HepG2 (cell line): ENCODE results near the gene RBP5. TPM values are rescaled to one million over a fixed set of nuclear protein-coding genes. Genes with fewer than 3 reads are reported as not detected.

Experiments
- AGO1 ChIP-seq: fragments of 200-400 bp; formaldehyde crosslinking; IDR thresholded peaks from 2 replicates; pipeline ENCODE4 v1.6.1; 2017; ENCODE audit warnings: mild to moderate bottlenecking, low read depth, low read length, moderate library complexity; ENCODE audit not compliant: poor library complexity, severe bottlenecking
- ARHGAP35 ChIP-seq: sonication (generic); formaldehyde crosslinking; IDR thresholded peaks from 2 replicates; pipeline ENCODE4 v1.9.0; 2022; ENCODE audit warnings: mild to moderate bottlenecking, inconsistent platforms, moderate library complexity, missing genetic modification reagents, borderline replicate concordance
- BCL3 ChIP-seq: sonication (generic); formaldehyde crosslinking; IDR thresholded peaks from 2 replicates; pipeline ENCODE4 v1.5.1; 2020; ENCODE audit warnings: mild to moderate bottlenecking, missing genetic modification reagents, moderate library complexity
- DMTF1 ChIP-seq: sonication (generic); formaldehyde crosslinking; IDR thresholded peaks from 2 replicates; pipeline ENCODE4 v1.4.0; 2020; ENCODE audit warnings: mild to moderate bottlenecking, missing genetic modification reagents
- EED ChIP-seq: sonication (generic); formaldehyde crosslinking; IDR thresholded peaks from 2 replicates; pipeline ENCODE4 v1.5.0; 2020; ENCODE audit warnings: mild to moderate bottlenecking, missing genetic modification reagents
- FUBP1 ChIP-seq: sonication (generic); formaldehyde crosslinking; IDR thresholded peaks from 2 replicates; pipeline ENCODE4 v1.5.1; 2020; ENCODE audit warnings: missing genetic modification reagents, mild to moderate bottlenecking, borderline replicate concordance
- HBP1 ChIP-seq: IDR thresholded peaks from 2 replicates; pipeline ENCODE4 v1.6.1; 2016; ENCODE audit warnings: low read depth, control low read depth
- HES4 ChIP-seq: sonication (generic); formaldehyde crosslinking; IDR thresholded peaks from 2 replicates; pipeline ENCODE4 v1.9.0; 2021; ENCODE audit warnings: mild to moderate bottlenecking, missing genetic modification reagents, borderline replicate concordance
- IKZF1 ChIP-seq: fragments of 450-650 bp; IDR thresholded peaks from 2 replicates; pipeline ENCODE4 v1.7.1; 2016
- PLRG1 ChIP-seq: fragments of 450-650 bp; conservative IDR thresholded peaks from 2 replicates; pipeline ENCODE4 v1.6.1; 2016
- SALL1 ChIP-seq: sonication (generic); formaldehyde crosslinking; IDR thresholded peaks from 2 replicates; pipeline ENCODE4 v1.8.0; 2022; ENCODE audit warnings: mild to moderate bottlenecking, missing genetic modification reagents
- SAP130 ChIP-seq: IDR thresholded peaks from 2 replicates; pipeline ENCODE4 v1.6.1; 2016; ENCODE audit warnings: low read depth
- SIX4 ChIP-seq: sonication (generic); formaldehyde crosslinking; IDR thresholded peaks from 2 replicates; pipeline ENCODE4 v1.4.0; 2020; ENCODE audit warnings: missing genetic modification reagents
- TERF1 ChIP-seq: sonication (generic); formaldehyde crosslinking; IDR thresholded peaks from 2 replicates; pipeline ENCODE4 v1.8.0; 2022; ENCODE audit warnings: mild to moderate bottlenecking, missing genetic modification reagents, moderate library complexity
- TOE1 ChIP-seq: sonication (generic); formaldehyde crosslinking; IDR thresholded peaks from 2 replicates; pipeline ENCODE4 v1.4.0; 2020; ENCODE audit warnings: mild to moderate bottlenecking, missing genetic modification reagents
- ZFP36L1 ChIP-seq: sonication (generic); formaldehyde crosslinking; IDR thresholded peaks from 2 replicates; pipeline ENCODE4 v1.8.0; 2022; ENCODE audit warnings: mild to moderate bottlenecking, missing genetic modification reagents, moderate library complexity
- ZNF576 ChIP-seq: sonication (generic); formaldehyde crosslinking; IDR thresholded peaks from 2 replicates; pipeline ENCODE4 v1.4.0; 2020; ENCODE audit warnings: mild to moderate bottlenecking, missing genetic modification reagents
- ZNF589 ChIP-seq: sonication (generic); formaldehyde crosslinking; conservative IDR thresholded peaks from 2 replicates; pipeline ENCODE4 v1.8.0; 2022; ENCODE audit warnings: mild to moderate bottlenecking, moderate library complexity, missing genetic modification reagents
- ZNF747 ChIP-seq: sonication (generic); formaldehyde crosslinking; IDR thresholded peaks from 2 replicates; pipeline ENCODE4 v1.8.1; 2023; ENCODE audit warnings: missing genetic modification reagents, mild to moderate bottlenecking, borderline replicate concordance
- ZNF781 ChIP-seq: sonication (generic); formaldehyde crosslinking; IDR thresholded peaks from 2 replicates; pipeline ENCODE4 v1.5.1; 2020; ENCODE audit warnings: borderline replicate concordance, mild to moderate bottlenecking, missing genetic modification reagents; ENCODE audit errors: not compliant biosample characterization
- ZSCAN29 ChIP-seq: sonication (generic); formaldehyde crosslinking; conservative IDR thresholded peaks from 2 replicates; pipeline ENCODE4 v1.4.0; 2020; ENCODE audit warnings: mild to moderate bottlenecking, missing genetic modification reagents
- polyA plus RNA-seq, 8 experiments: library from polyadenylated mRNA; depleted of rRNA in 3 of 8; stranded (reverse) in 7 of 8; unstranded in 1 of 8; fragments of >200 nt; fragmentation: Illumina TruSeq in 4 of 8; extraction: Trizol in 4 of 8; gene quantifications; 2 replicates each; pipeline versions ENCODE4 v1.2.1 to v1.2.3, GENCODE V29; 2011 to 2016; ENCODE audit warnings: low read depth in 4 of 8, missing spikeins in 1 of 8, mixed read lengths in 1 of 8; ENCODE audit not compliant: insufficient read depth in 1 of 8
- total RNA-seq, 5 experiments: library from RNA; depleted of rRNA; stranded (reverse); fragments of >200 nt; fragmentation: Illumina TruSeq; extraction: Trizol; gene quantifications; 2 replicates each; pipeline ENCODE4 v1.2.3, GENCODE V29; 2016; ENCODE audit warnings: low read depth in 1 of 5

RBP5 gene
- total and polyA plus RNA-seq, 2 of the 13 experiments (the other 11 are each of a cell fraction or from before 2014, with no cell fraction given), result 13.8 to 19.8 TPM

- TF ChIP-seq PLRG1 (no peak), SAP130 (CRISPR knock-in tag) (peak; percentile 71), EED (CRISPR knock-in tag) (no peak), HBP1 (peak; percentile 47; the same call in 1 of the 2 replicates), AGO1 (peak; percentile 66), ZNF589 (no peak), TOE1 (no peak), FUBP1 (CRISPR knock-in tag) (no peak), DMTF1 (CRISPR knock-in tag) (no peak), ZFP36L1 (CRISPR knock-in tag) (no peak), ZNF747 (CRISPR knock-in tag) (no peak), HES4 (0 out of 2 replicates have a peak, but pooled peaks have one; percentile 45), TERF1 (CRISPR knock-in tag) (no peak), SALL1 (CRISPR knock-in tag) (peak; percentile 70), ARHGAP35 (CRISPR knock-in tag) (no peak; the same call in 1 of the 2 replicates), ZNF576 (CRISPR knock-in tag) (no peak), IKZF1 (no peak), BCL3 (CRISPR knock-in tag) (peak; percentile 66; the same call in 1 of the 2 replicates), SIX4 (CRISPR knock-in tag) (no peak), ZSCAN29 (CRISPR knock-in tag) (no peak), ZNF781 (CRISPR knock-in tag) (peak; percentile 62)
Observed at GRCh38 chr12:7108003-7108795, 20.5 kb downstream of the RBP5 start (continued).
